WI38 (cell line): ENCODE measurements around the gene RYR3.

Source experiments
- H3K4me3 ChIP-seq: 2 replicates; pipeline ENCODE4 v1.5.1; 2011; ENCODE audit warnings: low read depth, mild to moderate bottlenecking, control low read depth, low read length
- TF ChIP-seq, protein P1 (sequence below): IDR thresholded peaks from 2 replicates; pipeline ENCODE4 v1.5.1; 2012; ENCODE audit warnings: low read depth, mild to moderate bottlenecking, control low read depth, low read length

The RYR3 gene

DNA sequence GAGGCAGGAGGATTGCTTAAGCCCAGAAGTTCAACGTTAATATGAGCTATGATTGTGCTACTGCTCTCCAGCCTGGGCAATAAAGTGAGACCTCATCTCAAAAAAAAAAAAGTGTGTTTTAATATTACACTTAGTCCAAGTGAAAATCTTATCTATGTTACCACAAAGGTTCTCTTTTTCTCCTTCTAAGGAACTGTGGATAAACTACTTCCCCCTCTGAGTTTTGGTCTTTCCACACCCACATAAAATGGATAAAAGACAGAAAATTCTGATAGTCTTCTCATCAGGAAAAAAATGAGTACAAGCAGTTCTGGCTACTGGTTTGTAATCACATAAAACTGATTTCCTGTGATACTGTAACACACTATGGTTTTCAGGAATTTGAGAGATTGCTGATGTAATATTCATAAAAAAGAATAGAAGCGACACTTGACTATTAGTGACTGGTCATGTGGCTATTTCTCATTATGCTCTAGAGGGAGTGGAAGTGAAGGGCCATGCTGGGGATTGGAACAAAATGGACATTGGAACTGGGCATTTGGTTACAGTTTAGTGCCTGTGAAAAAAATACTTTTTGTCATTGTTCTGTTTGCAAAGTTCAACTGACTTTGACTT is 68.2 kb downstream of the RYR3 start:
- TF ChIP-seq, protein P1, sequence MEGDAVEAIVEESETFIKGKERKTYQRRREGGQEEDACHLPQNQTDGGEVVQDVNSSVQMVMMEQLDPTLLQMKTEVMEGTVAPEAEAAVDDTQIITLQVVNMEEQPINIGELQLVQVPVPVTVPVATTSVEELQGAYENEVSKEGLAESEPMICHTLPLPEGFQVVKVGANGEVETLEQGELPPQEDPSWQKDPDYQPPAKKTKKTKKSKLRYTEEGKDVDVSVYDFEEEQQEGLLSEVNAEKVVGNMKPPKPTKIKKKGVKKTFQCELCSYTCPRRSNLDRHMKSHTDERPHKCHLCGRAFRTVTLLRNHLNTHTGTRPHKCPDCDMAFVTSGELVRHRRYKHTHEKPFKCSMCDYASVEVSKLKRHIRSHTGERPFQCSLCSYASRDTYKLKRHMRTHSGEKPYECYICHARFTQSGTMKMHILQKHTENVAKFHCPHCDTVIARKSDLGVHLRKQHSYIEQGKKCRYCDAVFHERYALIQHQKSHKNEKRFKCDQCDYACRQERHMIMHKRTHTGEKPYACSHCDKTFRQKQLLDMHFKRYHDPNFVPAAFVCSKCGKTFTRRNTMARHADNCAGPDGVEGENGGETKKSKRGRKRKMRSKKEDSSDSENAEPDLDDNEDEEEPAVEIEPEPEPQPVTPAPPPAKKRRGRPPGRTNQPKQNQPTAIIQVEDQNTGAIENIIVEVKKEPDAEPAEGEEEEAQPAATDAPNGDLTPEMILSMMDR: no peak
- H3K4me3 ChIP-seq: no peak overlapping the region

DNA sequence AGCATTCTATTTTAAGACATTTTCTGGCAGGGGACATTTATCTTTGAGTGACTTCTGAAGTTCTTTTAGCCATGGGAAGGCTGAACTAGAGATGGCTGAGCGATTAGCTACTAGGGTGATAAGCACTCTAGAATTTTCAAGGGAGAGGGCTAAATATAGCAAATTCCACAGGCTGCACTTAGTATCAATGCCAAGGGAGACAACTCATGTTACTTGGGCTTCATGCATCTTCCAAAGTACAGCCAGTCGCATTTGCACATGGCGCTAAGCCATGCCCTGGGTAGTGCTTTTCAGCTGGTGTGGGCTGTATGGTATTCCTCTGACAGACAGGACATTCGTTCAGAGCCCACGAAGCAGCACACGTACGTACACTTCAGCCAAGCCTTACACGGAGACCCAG is 69.6 kb downstream of the RYR3 start:
- no peak overlapping the region for H3K4me3 ChIP-seq
- TF ChIP-seq, protein P1: no peak

DNA sequence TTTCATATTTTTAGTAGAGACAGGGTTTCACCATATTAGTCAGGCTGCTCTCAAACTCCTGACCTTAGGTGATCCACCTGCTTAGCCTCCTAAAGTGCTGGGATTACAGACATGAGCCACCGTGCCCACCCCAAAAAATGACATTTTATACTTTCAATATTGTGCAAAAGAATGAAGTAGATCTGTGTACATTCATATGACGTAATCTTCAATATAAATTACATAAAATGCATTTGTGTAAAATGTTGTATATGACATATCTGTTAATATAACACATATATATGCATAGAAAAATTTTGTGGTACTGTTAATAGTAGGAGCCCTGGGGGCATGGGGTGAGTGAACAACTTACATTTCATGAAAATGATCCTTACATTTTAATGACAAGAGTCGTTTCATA is 71.7 kb downstream of the RYR3 start:
- TF ChIP-seq, protein P1: no peak
- no peak overlapping the region for H3K4me3 ChIP-seq

DNA sequence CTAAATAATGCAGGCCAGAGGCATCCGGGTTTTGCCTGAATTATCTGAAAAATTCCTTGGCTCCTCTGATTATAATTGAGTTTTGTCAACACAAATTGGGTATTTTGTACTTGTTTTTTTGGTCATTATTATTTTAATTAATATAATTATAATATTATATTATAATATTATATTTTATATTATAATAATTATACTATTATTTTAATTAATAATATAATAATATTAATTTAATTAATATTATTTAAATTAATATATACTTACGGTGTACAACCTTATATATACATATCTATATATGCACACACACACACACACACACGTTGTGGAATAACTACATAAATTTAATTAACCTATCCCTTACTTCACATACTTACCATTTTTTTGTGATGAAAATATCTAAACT is 73.5 kb downstream of the RYR3 start:
- TF ChIP-seq, protein P1: no peak
- H3K4me3 ChIP-seq: no peak overlapping the region

DNA sequence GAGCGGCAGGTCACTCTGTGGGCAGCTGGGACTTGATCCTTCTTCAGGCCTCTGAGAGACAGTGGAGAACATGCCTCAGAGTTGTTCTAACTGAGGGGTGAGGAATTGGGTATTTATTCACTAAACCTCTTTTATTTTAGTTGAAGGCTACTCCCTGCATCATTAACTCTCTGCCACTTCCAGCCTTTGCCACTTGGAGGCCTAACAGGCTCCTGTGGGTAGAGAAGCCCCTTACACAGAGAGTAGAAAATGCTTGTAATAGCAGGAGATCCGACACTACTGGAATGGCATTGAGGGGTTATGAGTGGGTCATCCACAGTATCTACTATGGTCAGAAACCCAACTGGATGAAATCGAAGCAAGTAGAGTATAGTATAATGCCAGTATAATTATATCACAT is 81.7 kb downstream of the RYR3 start:
- TF ChIP-seq, protein P1: no peak
- H3K4me3 ChIP-seq: no peak overlapping the region

DNA sequence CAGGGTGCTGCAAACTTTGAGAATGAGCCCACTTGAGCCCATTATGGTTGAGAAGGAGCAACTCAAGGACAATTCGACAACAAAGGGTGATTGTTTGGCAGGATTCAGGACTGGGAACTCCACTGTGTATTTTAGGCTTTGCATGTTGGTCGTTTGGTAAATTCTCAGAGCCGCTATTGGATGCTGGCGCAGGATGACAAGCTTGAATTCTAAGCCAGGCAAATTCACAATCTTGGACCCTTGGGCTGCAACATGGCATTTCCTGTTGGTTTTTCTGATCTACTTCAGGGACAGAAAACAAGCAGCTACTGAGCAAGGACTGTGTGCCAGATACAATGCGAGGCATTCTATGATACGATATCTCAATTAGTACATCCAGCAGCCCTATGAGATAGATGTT is 82.8 kb downstream of the RYR3 start:
- TF ChIP-seq, protein P1: no peak
- no peak overlapping the region for H3K4me3 ChIP-seq

DNA sequence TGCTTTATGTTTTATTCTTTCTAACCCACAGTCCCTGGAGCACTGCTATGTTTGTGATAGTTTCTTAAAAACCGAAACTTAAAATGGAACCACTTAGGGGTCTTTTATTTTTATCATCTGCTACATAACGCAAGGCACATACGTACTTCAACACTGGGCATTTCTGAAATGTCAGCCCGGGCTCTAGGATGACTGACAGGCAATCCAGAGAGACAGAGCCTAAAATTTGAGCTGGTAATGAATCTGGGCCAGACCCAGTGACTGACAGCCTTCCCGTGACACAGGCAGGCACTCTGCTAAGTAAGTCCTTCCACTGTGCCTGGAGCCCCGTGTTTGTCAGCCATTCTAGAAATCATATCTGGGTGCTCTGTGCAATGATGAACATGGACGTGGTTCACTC is 84.6 kb downstream of the RYR3 start:
- H3K4me3 ChIP-seq: no peak overlapping the region
- TF ChIP-seq, protein P1: no peak
